NCI-H2171 (cell line): ENCODE results near the gene AGR2.
A peak's percentile ranks its signal among the peaks of the same experiment; 100 is the strongest.
"Not testable (repeated sequence)": the region's sequence is repeated elsewhere in the genome, so short reads cannot be mapped to it uniquely, and the experiment has no call there.

Experiments used
- DNase-seq: peaks from one replicate; lab custom pipeline; 2025; lab: John Stamatoyannopoulos, UW

AGR2 gene

DNA sequence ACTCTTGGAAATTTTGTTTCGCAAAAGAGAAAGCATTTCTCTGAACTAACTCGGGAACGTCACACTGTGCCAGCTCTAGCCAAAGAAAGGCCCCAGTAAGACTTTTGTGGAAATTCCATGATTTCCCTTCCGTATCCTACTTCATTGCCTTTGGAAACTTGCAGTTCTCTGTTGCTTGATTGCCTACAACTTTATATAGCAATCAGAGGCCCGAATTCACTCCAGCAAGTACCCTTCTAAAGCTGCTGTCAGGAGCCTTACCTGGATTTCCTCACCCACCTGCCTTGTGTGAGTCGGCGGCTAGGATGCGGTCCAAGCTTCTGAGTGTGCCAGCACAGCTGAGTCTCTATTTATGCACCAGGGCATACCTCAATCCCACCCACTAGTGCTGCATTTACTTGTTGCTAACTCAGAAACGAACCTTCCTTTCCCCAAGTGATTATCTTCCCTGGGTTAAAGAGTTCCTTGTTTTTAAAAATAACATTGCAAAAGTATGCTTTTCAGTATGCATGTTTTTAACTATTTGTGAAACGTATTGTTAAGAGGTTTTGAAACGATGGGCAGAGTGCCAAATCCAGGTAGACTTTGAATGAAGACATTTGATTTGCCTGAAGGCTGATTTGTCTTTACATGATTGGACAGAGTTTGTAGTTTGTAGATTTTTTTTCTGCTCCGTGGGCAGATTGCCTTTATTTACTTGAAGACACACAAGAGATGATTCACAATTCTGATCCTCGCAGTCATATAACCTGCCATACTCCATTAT, at the start of gene AGR2:
AGR2 (minus strand) TSS at position 326 of the 766 bp plus-strand sequence. CDS start 3,203 bp downstream, outside the sequence.
- DNase-seq = no peak

DNA sequence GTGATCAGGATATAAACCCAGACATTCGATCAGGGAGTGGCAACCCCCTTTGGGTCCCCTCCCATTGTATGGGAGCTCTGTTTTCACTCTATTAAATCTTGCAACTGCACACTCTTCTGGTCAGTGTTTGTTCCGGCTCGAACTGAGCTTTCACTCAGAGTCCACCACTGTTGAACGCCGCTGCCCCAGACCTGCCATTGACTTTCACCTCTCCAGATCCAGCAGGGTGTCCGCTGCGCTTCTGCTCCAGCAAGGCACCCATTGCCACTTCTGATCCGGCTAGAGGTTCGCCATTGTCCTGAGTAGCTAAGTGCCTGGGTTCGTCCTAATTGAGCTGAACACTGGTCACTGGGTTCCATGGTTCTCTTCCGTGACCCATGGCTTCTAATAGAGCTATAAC, 48.4 kb upstream of the AGR2 start:
- DNase-seq = not testable (repeated sequence)

DNA sequence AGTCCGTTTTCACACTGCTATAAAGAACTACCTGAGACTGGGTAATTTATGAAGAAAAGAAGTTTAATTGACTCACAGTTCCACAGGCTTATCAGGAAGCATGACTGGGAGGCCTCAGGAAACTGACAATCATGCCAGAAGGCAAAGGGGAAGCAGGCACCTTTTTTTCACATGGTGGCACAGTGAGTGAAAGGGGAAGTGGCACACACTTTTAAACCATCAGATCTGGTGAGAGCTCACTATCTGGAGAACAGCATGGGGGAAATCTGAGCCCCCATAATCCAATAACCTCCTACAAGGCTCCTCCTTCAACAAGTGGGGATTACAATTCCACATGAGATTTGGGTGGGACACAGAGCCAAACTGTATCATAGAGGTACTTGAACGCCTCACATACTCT, 47.0 kb upstream of the AGR2 start:
- DNase-seq = no peak

DNA sequence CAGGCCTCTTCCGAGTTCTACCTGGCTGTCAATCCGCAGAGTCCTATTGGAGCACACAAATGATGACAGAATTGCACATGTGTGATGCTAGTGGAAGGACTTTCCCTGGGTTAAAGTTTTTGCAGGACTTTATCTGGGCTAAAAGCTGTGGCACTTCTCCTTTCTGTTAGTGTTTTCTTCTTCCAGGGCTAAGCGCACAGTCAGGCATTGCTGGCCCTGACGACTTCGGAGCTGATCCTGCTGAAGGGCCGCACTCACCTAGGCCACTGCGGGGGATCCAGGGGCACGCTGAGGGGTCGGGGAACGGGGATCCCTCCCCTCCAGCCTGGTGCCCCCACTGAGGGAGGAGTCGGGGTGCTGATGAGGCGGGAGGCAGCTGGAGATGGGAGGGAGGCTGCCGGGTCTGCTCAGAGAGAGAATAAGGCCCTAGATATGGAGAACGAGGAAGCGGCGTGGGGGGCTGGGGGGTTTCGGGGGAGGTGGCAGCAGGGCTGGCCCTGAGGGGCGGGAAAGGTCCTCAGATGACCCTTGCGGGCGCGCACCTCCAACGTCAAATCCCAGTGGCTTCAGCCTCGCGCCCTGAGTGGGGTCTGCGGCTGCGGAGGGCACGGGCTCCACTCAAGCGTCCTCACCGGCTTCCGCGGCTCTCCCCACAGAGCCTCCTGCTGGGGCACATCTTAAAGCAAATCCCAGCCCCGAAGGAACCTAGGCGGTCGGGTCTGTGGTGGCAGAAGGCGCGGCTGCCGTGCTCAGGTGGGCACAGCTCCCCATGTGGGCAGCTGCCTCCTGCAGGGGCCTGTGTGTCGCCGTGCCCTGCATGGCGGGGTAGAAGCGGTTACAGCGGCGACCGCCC, 46.0 kb upstream of the AGR2 start:
- DNase-seq = no peak

DNA sequence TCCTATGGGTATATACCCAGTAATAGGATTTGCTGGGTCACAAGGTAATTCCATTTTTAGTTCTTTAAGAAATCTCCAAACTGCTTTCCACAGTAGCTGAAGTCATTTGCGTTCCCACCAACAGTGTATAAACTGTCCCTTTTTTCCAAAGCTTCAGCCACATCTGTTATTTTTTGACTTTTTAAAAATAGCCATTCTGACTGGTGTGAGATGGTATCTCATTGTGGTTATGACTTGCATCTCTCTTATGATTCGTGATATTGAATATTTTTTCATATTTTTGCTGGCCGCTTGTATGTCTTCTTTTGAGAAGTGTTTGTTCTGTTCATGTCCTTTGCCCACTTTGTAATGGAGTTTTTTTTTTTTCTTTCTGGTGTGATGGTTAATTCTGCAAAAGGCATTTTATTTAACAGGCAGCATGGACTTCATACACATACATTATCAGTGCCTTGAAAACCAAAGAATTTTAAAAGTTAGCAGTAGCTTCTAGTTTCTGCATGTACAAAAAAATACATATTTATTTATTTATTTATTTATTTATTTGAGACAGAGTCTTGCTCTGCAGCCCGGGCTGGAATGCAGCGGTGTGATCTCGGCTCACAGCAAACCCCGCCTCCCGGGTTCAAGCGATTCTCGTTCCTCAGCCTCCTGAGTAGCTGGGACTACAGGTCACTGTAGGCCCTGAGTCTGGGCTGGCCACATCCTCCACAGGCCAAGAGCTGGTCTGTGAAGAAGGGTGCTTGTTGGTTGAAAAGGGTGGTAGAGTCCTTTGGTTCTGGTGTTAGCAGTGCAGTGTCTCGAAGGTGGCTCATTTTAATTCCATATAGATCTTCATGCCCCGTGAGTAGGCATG, 44.7 kb upstream of the AGR2 start:
- no peak for DNase-seq

DNA sequence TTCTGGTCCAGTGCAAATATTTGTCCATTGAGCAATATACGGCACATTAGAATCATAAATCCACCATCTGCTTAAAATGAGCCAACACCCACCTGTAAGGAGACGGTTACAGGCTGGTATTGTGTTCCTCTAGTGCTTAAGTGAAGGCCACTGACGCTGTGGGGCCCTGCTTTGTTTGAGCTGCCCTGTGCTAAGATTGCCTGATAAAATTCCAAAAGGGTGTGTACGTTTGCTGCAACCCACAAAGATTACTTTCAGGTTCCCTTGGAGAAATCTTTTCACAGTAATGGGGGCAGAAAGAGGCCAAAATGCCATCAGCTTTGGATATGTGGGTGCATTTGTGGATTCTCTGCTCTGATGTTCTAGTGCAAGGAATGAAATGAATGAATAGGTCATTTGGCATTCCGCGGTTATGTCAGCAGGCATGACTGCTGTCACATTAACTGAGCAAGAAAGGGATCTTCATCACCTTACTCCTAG, 42.6 kb upstream of the AGR2 start:
- DNase-seq = peak; percentile 21

DNA sequence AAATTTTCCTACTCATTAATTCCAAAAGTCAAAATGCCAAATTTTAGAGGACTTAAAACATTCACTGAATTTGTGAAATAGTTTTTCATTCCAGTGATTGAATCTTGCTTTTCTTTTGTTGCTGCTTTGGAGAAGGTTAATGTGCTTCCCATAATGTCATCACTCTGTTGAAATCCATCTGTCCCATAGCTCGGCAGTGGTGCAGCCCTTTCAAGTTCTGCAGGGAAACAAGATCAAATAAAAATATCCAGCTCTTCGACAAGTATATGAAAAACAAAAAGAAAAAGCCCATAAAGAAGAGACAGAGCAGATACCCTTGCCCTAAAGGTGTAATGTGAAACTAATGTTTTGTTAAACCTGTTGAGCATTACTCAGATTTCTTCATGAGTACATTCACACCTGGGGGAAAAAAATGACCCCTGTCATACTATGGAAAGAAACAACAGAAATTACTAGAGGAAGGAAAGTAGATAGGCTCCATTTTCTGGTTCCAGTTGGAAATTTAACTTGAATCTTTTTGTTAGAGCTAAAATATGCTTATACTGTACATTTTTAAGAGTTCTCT, 41.9 kb upstream of the AGR2 start:
- peak; percentile 13 for DNase-seq

DNA sequence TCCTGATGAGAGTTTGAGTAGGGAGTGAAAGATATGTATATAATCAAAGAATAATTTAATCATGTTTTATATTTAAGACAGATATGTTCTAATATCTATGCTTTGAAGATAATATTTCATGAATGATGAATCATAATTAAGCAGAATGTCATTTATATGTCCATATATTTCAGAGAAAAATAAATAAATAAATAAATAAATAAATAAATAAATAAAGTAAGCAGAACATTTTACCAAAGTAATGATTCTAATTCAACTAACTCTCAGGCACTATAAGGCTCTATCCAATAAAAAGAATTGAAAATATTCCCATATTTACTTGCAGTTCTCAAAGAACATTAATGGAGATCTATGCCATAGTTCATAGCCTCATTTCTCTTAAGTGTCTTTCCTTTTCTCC, 40.9 kb upstream of the AGR2 start:
- no peak for DNase-seq

DNA sequence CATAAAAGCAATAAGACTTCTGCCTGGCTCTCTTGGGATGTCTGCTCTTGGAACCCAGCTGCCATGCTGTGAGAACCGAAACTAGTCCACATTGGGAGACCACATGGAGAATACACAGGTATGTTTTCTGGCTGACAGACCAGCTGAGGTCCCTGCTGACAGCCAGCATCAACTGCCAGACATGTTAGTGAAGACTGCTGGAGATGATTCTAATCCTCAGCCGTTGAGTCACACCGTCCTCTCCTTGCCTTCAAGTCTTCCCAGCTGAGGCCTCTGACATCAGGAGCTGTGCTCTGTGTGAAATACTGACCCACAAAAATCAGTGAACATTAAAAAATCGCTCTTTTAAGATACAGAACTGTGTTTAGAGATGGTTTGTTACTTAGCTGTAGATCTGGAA, 36.9 kb upstream of the AGR2 start:
- no peak for DNase-seq

DNA sequence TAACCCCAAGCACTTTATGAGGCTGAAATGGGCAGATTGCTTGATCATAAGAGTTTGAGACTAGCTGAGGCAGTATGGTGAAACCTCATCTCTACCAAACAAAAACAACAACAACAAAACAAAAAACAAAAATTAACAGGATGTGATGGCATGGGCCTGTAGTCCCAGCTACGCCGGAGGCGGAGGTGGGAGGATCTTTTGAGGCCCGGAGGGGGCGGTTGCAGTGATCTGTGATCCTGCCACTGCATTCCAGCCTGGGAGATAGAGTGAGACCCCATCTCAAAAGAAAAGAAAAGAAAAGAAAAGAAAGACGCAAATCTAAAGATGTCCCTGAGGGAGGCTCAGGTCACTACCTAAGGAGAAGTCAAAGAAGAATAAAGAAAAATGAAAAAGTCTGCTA, 35.3 kb upstream of the AGR2 start:
- DNase-seq = no peak

DNA sequence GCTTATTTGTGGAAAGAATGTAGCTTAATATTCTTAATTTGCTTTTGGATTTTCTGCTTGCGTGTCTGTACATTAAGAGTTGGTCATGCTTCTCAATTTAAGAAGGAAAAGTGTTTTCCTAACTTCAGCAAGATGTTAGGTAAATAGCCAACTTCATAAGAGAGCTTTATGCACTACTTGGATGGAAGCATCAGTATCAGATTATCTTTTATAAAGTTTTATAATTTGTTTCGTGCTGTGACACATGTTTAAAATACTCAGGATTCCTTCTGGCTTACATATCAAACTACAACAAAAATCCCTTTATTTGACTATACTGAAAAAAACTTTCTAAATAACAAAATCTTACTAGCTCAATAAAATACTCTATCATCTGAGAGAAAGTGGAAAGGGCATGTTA, 34.8 kb upstream of the AGR2 start:
- no peak for DNase-seq

DNA sequence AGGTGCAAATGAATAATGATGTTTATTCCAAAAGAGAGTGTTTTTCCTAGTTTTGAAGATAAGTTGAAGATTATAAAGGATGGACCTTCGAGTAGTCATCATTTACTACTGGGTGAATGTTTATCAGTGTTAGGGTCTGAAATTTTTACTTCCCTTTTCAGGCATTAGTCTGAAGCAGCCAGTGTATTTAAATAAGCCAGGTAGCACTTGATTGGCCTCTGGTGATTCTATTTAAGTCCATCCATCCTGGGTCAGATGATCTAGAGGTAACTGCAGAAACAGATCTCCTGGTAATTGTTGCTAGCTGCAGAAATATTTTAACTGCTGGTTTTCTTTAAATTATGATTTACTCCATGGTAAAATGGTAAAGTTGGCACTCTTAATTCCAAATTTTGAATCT, 34.1 kb upstream of the AGR2 start:
- DNase-seq = no peak

DNA sequence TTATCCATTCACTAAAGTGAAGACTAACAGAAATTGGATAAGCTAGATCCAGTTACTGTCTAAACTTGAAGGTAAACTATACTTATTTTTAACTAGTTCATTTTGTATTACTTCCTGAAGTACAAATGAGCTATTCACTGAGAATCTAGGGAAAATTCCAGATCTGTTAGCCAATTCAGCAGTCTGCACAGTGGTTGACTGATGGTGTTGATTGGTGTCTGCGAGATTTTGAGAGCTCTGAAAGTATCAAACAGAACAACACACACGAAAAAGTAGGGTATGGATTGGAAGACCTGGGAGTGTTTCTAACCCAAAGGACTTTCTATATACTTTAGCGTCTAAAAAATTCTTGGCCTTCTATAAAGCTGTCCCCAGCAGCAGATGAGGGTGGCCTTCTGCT, 33.6 kb upstream of the AGR2 start:
- no peak for DNase-seq

DNA sequence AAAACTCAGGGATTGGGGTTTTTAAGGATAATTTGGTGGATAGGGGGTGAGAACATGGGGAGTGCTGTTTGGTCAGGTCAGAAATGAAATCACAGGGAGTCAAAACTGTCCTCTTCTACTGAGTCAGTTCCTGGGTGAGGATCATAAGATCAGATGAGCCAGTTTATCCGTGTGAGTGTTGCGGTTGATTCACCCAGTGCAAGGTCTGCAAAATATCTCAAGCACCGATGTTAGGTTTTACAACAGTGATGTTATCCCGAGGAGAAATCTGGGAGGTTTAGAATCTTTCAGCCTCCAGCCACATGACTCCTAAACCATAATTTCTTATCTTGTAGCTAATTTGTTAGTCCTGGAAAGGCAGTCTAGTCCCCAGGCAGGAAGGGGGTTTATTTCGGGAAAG, 31.7 kb upstream of the AGR2 start:
- DNase-seq = no peak

DNA sequence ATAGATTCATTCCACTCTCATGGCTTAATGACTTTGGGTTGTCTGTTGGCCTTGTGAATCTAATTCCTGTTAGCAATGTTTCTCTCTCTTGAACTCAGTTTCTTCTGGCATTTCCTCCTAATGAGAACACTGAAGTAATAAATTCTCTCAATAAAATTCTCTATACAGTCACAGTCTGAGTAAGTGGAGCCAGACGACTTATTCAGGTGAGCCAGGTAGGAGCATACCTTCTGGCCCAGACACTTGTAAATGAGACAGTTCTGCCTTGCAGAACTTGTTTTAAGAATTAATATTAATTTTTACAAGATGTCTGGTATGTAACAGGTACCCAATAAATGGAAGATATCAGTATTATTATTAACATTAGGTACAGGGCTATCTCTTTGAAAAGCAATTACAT, 28.6 kb upstream of the AGR2 start:
- DNase-seq = no peak

DNA sequence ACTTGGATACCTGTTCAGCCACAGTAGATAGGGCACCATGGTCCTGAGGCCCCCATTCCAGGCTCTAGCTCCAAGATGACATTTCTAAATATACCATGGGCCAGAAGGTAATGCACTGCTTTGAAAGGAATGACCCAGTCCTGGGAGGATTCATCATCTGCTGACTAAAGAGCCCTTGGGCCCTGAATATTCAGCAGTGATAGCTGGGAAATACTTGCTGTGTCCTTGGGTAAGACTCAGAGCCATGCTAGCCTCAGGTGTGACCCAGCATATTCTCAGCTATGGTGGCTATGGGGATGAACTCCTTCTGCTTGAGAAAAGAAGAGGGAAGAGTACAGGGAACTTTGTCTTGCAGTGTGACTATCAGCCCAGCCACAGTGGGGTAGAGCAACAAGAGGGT, 21.3 kb upstream of the AGR2 start:
- no peak for DNase-seq

DNA sequence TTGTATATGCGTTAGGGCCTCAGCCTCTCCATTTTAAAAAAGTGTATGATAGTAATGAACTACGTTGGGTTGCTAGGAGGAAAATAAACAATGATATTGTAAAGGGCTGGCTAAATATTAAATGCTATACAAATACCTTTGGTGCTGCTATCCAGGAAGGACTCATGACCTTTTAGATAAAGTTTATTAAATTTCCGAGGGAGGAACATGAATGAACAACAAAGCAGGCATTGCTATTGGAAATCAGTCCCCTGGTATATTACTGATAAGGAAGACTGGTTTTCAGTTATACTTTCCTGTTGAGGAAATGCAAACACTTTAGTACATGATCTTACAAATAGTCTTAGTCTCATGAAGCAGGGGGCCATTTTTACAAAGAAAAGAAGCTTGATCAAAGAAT, 17.2 kb upstream of the AGR2 start:
- DNase-seq = no peak

DNA sequence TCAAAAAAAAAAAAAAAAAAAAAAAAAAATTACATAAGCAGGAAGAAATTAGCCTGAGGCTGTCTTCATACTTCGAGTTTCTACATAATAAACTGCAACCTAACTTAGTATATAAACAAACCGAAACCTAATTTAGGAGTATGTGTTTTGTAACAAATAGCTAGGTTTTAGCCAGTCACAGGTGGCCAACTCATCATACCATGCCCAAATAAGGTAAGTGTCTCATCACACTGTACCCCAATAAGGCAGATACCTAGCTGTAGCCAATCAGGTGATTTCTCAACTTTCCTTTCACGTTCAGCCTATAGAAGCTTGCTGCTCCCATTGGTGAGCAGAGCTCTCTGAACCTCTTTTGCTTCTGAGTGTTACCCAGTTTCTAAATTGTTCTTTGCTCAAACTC, 13.9 kb upstream of the AGR2 start:
- DNase-seq = no peak

DNA sequence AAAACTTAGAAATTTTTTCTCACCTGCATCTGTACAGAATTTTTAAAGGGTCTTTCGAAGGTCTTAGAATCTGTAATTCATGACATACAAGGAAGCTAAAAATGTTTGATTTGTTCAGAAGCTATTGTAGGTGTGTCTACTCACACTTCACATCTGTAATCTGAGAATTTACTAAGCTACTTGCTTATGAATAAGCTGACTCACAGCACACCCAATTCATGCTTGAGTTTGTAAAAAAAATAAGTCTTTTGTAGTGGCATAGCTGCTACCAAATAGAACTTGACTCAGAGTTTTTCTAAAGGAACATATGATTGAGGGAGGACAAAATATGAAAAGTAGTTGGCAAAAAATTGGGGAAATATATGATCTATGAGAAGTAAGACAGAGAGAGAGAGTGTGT, 12.7 kb upstream of the AGR2 start:
- DNase-seq = no peak

DNA sequence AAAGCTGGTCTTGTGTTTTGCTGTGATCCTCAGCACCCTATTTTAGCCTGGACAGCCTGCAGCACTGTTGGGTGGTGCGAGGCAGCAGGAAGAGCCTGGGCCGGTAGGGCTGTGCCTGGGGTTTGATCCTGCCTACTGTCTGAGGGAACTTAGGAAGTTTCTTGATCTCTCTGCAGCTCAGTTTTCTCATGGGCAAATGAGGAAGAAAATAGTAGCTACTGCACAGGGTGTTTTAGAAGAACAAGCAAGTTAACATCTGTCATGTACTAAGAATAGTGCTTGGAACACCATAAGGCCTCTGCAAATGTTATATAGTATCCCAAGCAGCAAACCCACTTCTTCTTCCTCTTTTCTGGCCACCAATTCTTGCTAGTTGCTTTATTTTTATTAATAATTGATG, 12.0 kb upstream of the AGR2 start:
- no peak for DNase-seq

DNA sequence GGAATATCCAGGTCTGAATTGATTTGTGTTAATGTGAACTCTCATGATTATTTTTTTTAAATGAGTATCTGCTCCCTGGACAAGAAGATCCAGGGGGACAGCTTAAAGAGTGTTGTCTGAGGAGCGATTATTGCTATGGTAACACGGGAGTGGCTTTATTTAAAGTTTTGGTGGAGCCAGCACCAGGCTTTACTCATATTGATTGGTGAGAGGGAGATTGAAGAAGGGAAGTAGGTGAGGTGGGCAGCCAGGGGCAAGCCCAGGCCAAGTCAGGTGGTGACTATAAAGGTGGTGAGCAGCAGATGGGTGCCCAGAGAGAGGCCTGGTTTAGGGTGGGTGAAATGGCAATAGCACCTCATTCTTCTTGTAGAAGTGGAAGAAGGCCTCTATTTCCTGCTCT, 10.2 kb upstream of the AGR2 start:
- DNase-seq = no peak

DNA sequence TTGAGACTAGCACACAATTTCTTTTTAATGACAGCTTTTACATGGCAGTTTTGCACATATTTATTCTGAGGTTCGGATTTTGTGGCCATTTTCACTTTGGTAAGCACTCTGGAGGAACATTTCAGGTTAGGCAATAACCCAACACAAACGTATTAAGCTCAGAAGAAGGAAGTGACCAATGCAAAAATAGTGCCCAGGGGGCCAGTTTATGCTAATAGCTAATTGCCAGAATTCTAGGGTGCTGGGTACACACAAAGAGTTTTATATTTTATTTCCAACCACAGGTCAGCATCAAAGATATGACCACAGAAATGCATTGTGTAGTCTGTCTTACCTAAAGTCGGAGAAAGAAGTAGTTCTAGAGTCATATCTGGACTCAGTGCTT, 8.4 kb upstream of the AGR2 start:
- no peak for DNase-seq
